Liver (tissue), 9 donors: Measurements from ENCODE around the gene KLK3. TPM values are rescaled to one million over a fixed set of nuclear protein-coding genes. Genes with fewer than 3 reads are reported as not detected.

Experiments
- DNase-seq: peaks from one replicate; pipeline ENCODE4 v3.0.0-alpha.2; 2017; ENCODE audit warnings: low spot score
- H3K27ac ChIP-seq, 2 donors: one replicate each; pipeline ENCODE4 v1.7.0; 2013; ENCODE audit warnings: inconsistent platforms in 2 of 2, low read length in 2 of 2, control low read depth in 1 of 2, low read depth in 1 of 2, mild to moderate bottlenecking in 1 of 2
- H3K27me3 ChIP-seq, 4 donors: one replicate each; pipeline versions ENCODE4 v1.6.1 to v1.7.0; 2013; ENCODE audit warnings: low read length in 3 of 4, inconsistent platforms in 1 of 4, mild to moderate bottlenecking in 1 of 4, moderate library complexity in 1 of 4; ENCODE audit not compliant: control insufficient read depth in 4 of 4, insufficient read depth in 4 of 4
- H3K36me3 ChIP-seq, 4 donors: one replicate each; pipeline versions ENCODE4 v1.6.1 to v1.7.0; 2013; ENCODE audit warnings: low read length in 3 of 4, mild to moderate bottlenecking in 3 of 4, low read depth in 1 of 4, moderate library complexity in 1 of 4; ENCODE audit not compliant: control insufficient read depth in 4 of 4, insufficient read depth in 3 of 4
- H3K4me1 ChIP-seq, 4 donors: one replicate each; pipeline versions ENCODE4 v1.6.1 to v1.7.0; 2013; ENCODE audit warnings: low read length in 3 of 4, mild to moderate bottlenecking in 3 of 4, moderate library complexity in 1 of 4; ENCODE audit not compliant: control insufficient read depth in 4 of 4, insufficient read depth in 4 of 4
- H3K4me3 ChIP-seq, 3 donors: one replicate each; pipeline versions ENCODE4 v1.6.1 to v1.7.0; 2013; ENCODE audit warnings: low read length in 3 of 3, control low read depth in 1 of 3, low read depth in 1 of 3, mild to moderate bottlenecking in 1 of 3
- H3K9ac ChIP-seq, 2 donors: one replicate each; pipeline ENCODE4 v1.7.0; 2013; ENCODE audit warnings: low read length in 2 of 2, mild to moderate bottlenecking in 2 of 2, moderate library complexity in 2 of 2, control low read depth in 1 of 2, low read depth in 1 of 2
- H3K9me3 ChIP-seq, 4 donors: one replicate each; pipeline versions ENCODE4 v1.6.1 to v1.7.0; 2013; ENCODE audit warnings: low read length in 3 of 4; ENCODE audit not compliant: control insufficient read depth in 4 of 4
- EGR1 ChIP-seq, 2 donors: IDR thresholded peaks; 2 replicates each; pipeline ENCODE4 v1.6.1; 2016 to 2018; ENCODE audit warnings: antibody characterized with exemption in 2 of 2, low read depth in 2 of 2
- FOXA1 ChIP-seq: IDR thresholded peaks from 2 replicates; pipeline ENCODE4 v1.6.1; 2016; ENCODE audit warnings: antibody characterized with exemption
- FOXA2 ChIP-seq: IDR thresholded peaks from 2 replicates; pipeline ENCODE4 v1.6.1; 2016; ENCODE audit warnings: antibody characterized with exemption
- GABPA ChIP-seq, 2 donors: IDR thresholded peaks in 1 of 2; conservative IDR thresholded peaks in 1 of 2; 2 replicates each; pipeline ENCODE4 v1.6.1; 2016; ENCODE audit warnings: antibody characterized with exemption in 2 of 2, mild to moderate bottlenecking in 1 of 2, moderate library complexity in 1 of 2
- HNF4A ChIP-seq, 2 donors: conservative IDR thresholded peaks; 2 replicates each; pipeline ENCODE4 v1.6.1; 2016; ENCODE audit warnings: antibody characterized with exemption in 2 of 2, mild to moderate bottlenecking in 2 of 2
- HNF4G ChIP-seq: IDR thresholded peaks from 2 replicates; pipeline ENCODE4 v1.6.1; 2016; ENCODE audit warnings: antibody characterized with exemption
- JUND ChIP-seq, 2 donors: IDR thresholded peaks; 2 replicates each; pipeline ENCODE4 v1.6.1; 2016; ENCODE audit warnings: antibody characterized with exemption in 2 of 2
- NR2F2 ChIP-seq: IDR thresholded peaks from 2 replicates; pipeline ENCODE4 v1.6.1; 2016; ENCODE audit warnings: antibody characterized with exemption
- RAD21 ChIP-seq, 2 donors: IDR thresholded peaks; 2 replicates each; pipeline ENCODE4 v1.6.1; 2016; ENCODE audit warnings: antibody characterized with exemption in 2 of 2, mild to moderate bottlenecking in 2 of 2
- RXRA ChIP-seq, 2 donors: IDR thresholded peaks; 2 replicates each; pipeline ENCODE4 v1.6.1; 2017 to 2018; ENCODE audit warnings: antibody characterized with exemption in 2 of 2, mild to moderate bottlenecking in 1 of 2
- SP1 ChIP-seq: IDR thresholded peaks from 2 replicates; pipeline ENCODE4 v1.6.1; 2018; ENCODE audit warnings: antibody characterized with exemption, mild to moderate bottlenecking
- TAF1 ChIP-seq: conservative IDR thresholded peaks from 2 replicates; pipeline ENCODE4 v1.6.1; 2016; ENCODE audit warnings: antibody characterized with exemption, mild to moderate bottlenecking
- YY1 ChIP-seq: IDR thresholded peaks from 2 replicates; pipeline ENCODE4 v1.6.1; 2016; ENCODE audit warnings: antibody characterized with exemption, mild to moderate bottlenecking
- WGBS: extraction: QIAGEN DNeasy Blood & Tissue Kit; methylation state at CpG from one replicate; pipeline ENCODE4 v1.1.7; 2013; 5-methylcytosine and 5-hydroxymethylcytosine counted together
- polyA plus RNA-seq, 2 donors: library from polyadenylated mRNA; stranded (reverse) in 1 of 2; unstranded in 1 of 2; fragments of 200-250 nt in 1 of 2; fragments of >200 nt in 1 of 2; fragmentation: Nextera tagmentation in 1 of 2; extraction: Ambion mirVana in 1 of 2; gene quantifications; one replicate each; pipeline versions ENCODE4 v1.2.1 to v1.2.3, GENCODE V29; 2013 to 2015
- total RNA-seq, 2 donors: library from RNA; depleted of rRNA; stranded (reverse); fragments of >200 nt; gene quantifications; one replicate each; pipeline ENCODE4 v1.2.3, GENCODE V29; 2014
- TF ChIP-seq, protein P1 (sequence below): IDR thresholded peaks from 2 replicates; pipeline ENCODE4 v1.6.1; 2016; ENCODE audit warnings: antibody characterized with exemption
- TF ChIP-seq, protein P2 (sequence below): fragments of 150-350 bp; IDR thresholded peaks from 2 replicates; pipeline ENCODE4 v1.5.1; 2017; ENCODE audit warnings: improper control_type of control experiment, low read depth, low read length; ENCODE audit not compliant: missing input control
- TF ChIP-seq, protein P3 (sequence below): IDR thresholded peaks from 2 replicates; pipeline ENCODE4 v1.6.1; 2016; ENCODE audit warnings: antibody characterized with exemption
- TF ChIP-seq, protein P4 (sequence below): IDR thresholded peaks from 2 replicates; pipeline ENCODE4 v1.6.1; 2016; ENCODE audit warnings: antibody characterized with exemption
- TF ChIP-seq, protein P5 (sequence below): IDR thresholded peaks from 2 replicates; pipeline ENCODE4 v1.6.1; 2016; ENCODE audit warnings: antibody characterized with exemption, mild to moderate bottlenecking
- donor health status: healthy.
- donor health status: healthy.
- donor health status: healthy.
- donor health status: healthy.
- donor health status: healthy.

Gene KLK3
- total and polyA plus RNA-seq, 4 donors = not detected

DNA sequence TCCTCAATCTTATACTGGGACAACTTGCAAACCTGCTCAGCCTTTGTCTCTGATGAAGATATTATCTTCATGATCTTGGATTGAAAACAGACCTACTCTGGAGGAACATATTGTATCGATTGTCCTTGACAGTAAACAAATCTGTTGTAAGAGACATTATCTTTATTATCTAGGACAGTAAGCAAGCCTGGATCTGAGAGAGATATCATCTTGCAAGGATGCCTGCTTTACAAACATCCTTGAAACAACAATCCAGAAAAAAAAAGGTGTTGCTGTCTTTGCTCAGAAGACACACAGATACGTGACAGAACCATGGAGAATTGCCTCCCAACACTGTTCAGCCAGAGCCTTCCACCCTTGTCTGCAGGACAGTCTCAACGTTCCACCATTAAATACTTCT is 4.0 kb upstream of the KLK3 start:
- H3K27ac ChIP-seq = no peak overlapping the region
- H3K36me3 ChIP-seq = no peaks in the 10 kb centered on the region
- peaks cover 0 to 3% (median 1%) of the 10 kb centered on the region in 4 donors for H3K27me3 ChIP-seq
- WGBS = 37% methylated on average over 3 of the region's 3 CpGs
- H3K9me3 ChIP-seq = no peaks in the 10 kb centered on the region
- TF ChIP-seq, protein P1, sequence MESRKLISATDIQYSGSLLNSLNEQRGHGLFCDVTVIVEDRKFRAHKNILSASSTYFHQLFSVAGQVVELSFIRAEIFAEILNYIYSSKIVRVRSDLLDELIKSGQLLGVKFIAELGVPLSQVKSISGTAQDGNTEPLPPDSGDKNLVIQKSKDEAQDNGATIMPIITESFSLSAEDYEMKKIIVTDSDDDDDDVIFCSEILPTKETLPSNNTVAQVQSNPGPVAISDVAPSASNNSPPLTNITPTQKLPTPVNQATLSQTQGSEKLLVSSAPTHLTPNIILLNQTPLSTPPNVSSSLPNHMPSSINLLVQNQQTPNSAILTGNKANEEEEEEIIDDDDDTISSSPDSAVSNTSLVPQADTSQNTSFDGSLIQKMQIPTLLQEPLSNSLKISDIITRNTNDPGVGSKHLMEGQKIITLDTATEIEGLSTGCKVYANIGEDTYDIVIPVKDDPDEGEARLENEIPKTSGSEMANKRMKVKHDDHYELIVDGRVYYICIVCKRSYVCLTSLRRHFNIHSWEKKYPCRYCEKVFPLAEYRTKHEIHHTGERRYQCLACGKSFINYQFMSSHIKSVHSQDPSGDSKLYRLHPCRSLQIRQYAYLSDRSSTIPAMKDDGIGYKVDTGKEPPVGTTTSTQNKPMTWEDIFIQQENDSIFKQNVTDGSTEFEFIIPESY = no peak
- TF ChIP-seq TAF1 = no peak
- no peak for TF ChIP-seq RXRA (IDR thresholded peaks at IDR 0.05)
- no peak for TF ChIP-seq FOXA1
- no peak for TF ChIP-seq HNF4G
- no peak for TF ChIP-seq HNF4A (conservative IDR thresholded peaks at IDR 0.05)
- TF ChIP-seq JUND (IDR thresholded peaks at IDR 0.05) = no peak
- TF ChIP-seq, protein P2, sequence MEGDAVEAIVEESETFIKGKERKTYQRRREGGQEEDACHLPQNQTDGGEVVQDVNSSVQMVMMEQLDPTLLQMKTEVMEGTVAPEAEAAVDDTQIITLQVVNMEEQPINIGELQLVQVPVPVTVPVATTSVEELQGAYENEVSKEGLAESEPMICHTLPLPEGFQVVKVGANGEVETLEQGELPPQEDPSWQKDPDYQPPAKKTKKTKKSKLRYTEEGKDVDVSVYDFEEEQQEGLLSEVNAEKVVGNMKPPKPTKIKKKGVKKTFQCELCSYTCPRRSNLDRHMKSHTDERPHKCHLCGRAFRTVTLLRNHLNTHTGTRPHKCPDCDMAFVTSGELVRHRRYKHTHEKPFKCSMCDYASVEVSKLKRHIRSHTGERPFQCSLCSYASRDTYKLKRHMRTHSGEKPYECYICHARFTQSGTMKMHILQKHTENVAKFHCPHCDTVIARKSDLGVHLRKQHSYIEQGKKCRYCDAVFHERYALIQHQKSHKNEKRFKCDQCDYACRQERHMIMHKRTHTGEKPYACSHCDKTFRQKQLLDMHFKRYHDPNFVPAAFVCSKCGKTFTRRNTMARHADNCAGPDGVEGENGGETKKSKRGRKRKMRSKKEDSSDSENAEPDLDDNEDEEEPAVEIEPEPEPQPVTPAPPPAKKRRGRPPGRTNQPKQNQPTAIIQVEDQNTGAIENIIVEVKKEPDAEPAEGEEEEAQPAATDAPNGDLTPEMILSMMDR = no peak
- TF ChIP-seq NR2F2 = no peak
- TF ChIP-seq, protein P3, sequence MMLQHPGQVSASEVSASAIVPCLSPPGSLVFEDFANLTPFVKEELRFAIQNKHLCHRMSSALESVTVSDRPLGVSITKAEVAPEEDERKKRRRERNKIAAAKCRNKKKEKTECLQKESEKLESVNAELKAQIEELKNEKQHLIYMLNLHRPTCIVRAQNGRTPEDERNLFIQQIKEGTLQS = no peak
- TF ChIP-seq EGR1 (IDR thresholded peaks at IDR 0.05; ENCODE audit: low read depth in 2 of 2) = no peak
- TF ChIP-seq GABPA (IDR thresholded peaks at IDR 0.05 in 1 of 2, conservative IDR thresholded peaks at IDR 0.05 in 1 of 2) = no peak
- TF ChIP-seq, protein P4, sequence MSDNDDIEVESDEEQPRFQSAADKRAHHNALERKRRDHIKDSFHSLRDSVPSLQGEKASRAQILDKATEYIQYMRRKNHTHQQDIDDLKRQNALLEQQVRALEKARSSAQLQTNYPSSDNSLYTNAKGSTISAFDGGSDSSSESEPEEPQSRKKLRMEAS = no peak
- no peak for TF ChIP-seq FOXA2
- TF ChIP-seq SP1 = no peak
- no peak overlapping the region for H3K9ac ChIP-seq
- no peak for DNase-seq
- no peak overlapping the region for H3K4me3 ChIP-seq
- H3K4me1 ChIP-seq = no peaks in the 10 kb centered on the region

DNA sequence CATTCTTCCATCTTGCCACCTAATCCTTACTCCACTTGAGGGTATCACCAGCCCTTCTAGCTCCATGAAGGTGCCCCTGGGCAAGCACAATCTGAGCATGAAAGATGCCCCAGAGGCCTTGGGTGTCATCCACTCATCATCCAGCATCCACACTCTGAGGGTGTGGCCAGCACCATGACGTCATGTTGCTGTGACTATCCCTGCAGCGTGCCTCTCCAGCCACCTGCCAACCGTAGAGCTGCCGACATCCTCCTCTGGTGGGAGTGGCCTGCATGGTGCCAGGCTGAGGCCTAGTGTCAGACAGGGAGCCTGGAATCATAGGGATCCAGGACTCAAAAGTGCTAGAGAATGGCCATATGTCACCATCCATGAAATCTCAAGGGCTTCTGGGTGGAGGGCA is 3.1 kb upstream of the KLK3 start:
- H3K9me3 ChIP-seq = no peaks in the 10 kb centered on the region
- H3K27me3 ChIP-seq = peaks cover 0 to 5% (median 1%) of the 10 kb centered on the region in 4 donors
- TF ChIP-seq, protein P1 = no peak
- no peak for TF ChIP-seq SP1
- TF ChIP-seq FOXA1 = no peak
- TF ChIP-seq RXRA (IDR thresholded peaks at IDR 0.05) = no peak
- no peak for TF ChIP-seq TAF1
- no peak for TF ChIP-seq HNF4G
- no peak for TF ChIP-seq JUND (IDR thresholded peaks at IDR 0.05)
- TF ChIP-seq, protein P4 = no peak
- TF ChIP-seq YY1 = no peak
- TF ChIP-seq, protein P5, sequence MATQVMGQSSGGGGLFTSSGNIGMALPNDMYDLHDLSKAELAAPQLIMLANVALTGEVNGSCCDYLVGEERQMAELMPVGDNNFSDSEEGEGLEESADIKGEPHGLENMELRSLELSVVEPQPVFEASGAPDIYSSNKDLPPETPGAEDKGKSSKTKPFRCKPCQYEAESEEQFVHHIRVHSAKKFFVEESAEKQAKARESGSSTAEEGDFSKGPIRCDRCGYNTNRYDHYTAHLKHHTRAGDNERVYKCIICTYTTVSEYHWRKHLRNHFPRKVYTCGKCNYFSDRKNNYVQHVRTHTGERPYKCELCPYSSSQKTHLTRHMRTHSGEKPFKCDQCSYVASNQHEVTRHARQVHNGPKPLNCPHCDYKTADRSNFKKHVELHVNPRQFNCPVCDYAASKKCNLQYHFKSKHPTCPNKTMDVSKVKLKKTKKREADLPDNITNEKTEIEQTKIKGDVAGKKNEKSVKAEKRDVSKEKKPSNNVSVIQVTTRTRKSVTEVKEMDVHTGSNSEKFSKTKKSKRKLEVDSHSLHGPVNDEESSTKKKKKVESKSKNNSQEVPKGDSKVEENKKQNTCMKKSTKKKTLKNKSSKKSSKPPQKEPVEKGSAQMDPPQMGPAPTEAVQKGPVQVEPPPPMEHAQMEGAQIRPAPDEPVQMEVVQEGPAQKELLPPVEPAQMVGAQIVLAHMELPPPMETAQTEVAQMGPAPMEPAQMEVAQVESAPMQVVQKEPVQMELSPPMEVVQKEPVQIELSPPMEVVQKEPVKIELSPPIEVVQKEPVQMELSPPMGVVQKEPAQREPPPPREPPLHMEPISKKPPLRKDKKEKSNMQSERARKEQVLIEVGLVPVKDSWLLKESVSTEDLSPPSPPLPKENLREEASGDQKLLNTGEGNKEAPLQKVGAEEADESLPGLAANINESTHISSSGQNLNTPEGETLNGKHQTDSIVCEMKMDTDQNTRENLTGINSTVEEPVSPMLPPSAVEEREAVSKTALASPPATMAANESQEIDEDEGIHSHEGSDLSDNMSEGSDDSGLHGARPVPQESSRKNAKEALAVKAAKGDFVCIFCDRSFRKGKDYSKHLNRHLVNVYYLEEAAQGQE = no peak
- no peak for TF ChIP-seq GABPA (IDR thresholded peaks at IDR 0.05 in 1 of 2, conservative IDR thresholded peaks at IDR 0.05 in 1 of 2)
- TF ChIP-seq HNF4A (conservative IDR thresholded peaks at IDR 0.05) = no peak
- TF ChIP-seq RAD21 (IDR thresholded peaks at IDR 0.05) = no peak
- TF ChIP-seq, protein P3 = no peak
- TF ChIP-seq FOXA2 = no peak
- H3K4me3 ChIP-seq = no peak overlapping the region
- no peak overlapping the region for H3K27ac ChIP-seq
- H3K36me3 ChIP-seq = no peaks in the 10 kb centered on the region
- H3K9ac ChIP-seq = no peak overlapping the region
- WGBS = 67% methylated on average over 4 of the region's 4 CpGs
- no peak for DNase-seq
- H3K4me1 ChIP-seq = no peaks in the 10 kb centered on the region
